OCI-LY3 (cell line): ENCODE results near the gene CLSTN1.

ENCODE experiments used
- H2AFZ ChIP-seq: fragments of 200-600, 300-600 bp; shearing (Covaris generic); 2 replicates; pipeline ENCODE4 v1.6.0; 2014; ENCODE audit warnings: antibody characterized with exemption, low read depth, low read length
- H3K27ac ChIP-seq: fragments of 200-600, 300-600 bp; sonication (generic); 2 replicates; pipeline ENCODE4 v1.5.1; 2014; ENCODE audit warnings: mild to moderate bottlenecking, low read length, moderate library complexity, mixed read lengths
- H3K27me3 ChIP-seq: fragments of 200-600, 300-600 bp; sonication (generic); 2 replicates; pipeline ENCODE4 v1.6.1; 2014; ENCODE audit warnings: low read depth, low read length, mixed read lengths
- H3K36me3 ChIP-seq: fragments of 200-600, 300-600 bp; sonication (generic); replicated peaks from 2 replicates; pipeline ENCODE3; 2014; ENCODE audit warnings: low read depth, low read length, mixed read lengths
- H3K4me1 ChIP-seq: fragments of 300-600, 200-600 bp; sonication (generic); 2 replicates; pipeline ENCODE4 v1.6.1; 2014; ENCODE audit warnings: low read length, mixed read lengths
- H3K4me2 ChIP-seq: fragments of 200-600, 300-600 bp; sonication (generic); 2 replicates; pipeline ENCODE4 v1.6.1; 2014; ENCODE audit warnings: low read length, mixed read lengths
- H3K4me3 ChIP-seq: fragments of 300-600, 200-600 bp; sonication (generic); 2 replicates; pipeline ENCODE4 v1.5.1; 2014; ENCODE audit warnings: antibody characterized with exemption, mild to moderate bottlenecking, low read length, moderate library complexity
- H3K79me2 ChIP-seq: fragments of 300-600, 200-600 bp; shearing (Covaris generic); 2 replicates; pipeline ENCODE4 v1.6.1; 2014; ENCODE audit warnings: mild to moderate bottlenecking, low read length, mixed read lengths
- H3K9ac ChIP-seq: fragments of 300-600, 200-600 bp; shearing (Covaris generic); 2 replicates; pipeline ENCODE4 v1.6.0; 2014; ENCODE audit warnings: mild to moderate bottlenecking, low read length, moderate library complexity
- H3K9me3 ChIP-seq: fragments of 200-600, 300-600 bp; shearing (Covaris generic); 2 replicates; pipeline ENCODE4 v1.6.1; 2014; ENCODE audit warnings: low read length, mixed read lengths; ENCODE audit not compliant: insufficient read depth
- H4K20me1 ChIP-seq: fragments of 200-600, 300-600 bp; sonication (generic); 2 replicates; pipeline ENCODE4 v1.6.1; 2016; ENCODE audit warnings: low read length, mixed read lengths; ENCODE audit not compliant: insufficient read depth
- CTCF ChIP-seq: fragments of 200-600, 300-600 bp; sonication (generic); IDR thresholded peaks from 2 replicates; pipeline ENCODE4 v1.5.1; 2014; ENCODE audit warnings: antibody characterized with exemption, low read length, low read depth
- EZH2phosphoT487 ChIP-seq: fragments of 200-600 bp; shearing (Covaris generic); IDR thresholded peaks from 2 replicates; pipeline ENCODE4 v1.6.1; 2018; ENCODE audit warnings: antibody characterized with exemption, mixed run types, low read depth

Gene CLSTN1

GRCh38 chr1:9689011-9689706, 134.6 kb downstream of the CLSTN1 start:
- peak overlapping the region; percentile 61 for H3K4me3 ChIP-seq
- peaks cover 98% of the 10 kb centered on the region for H3K79me2 ChIP-seq
- H3K4me1 ChIP-seq: peaks cover 26% of the 10 kb centered on the region
- no peak overlapping the region for H3K27ac ChIP-seq
- peaks cover 26% of the 10 kb centered on the region for H3K36me3 ChIP-seq
- H2AFZ ChIP-seq: no peak overlapping the region
- peaks cover 79% of the 10 kb centered on the region for H4K20me1 ChIP-seq
- no peak for TF ChIP-seq EZH2phosphoT487
- TF ChIP-seq CTCF: no peak
- no peaks in the 10 kb centered on the region for H3K9me3 ChIP-seq
- peak overlapping the region; percentile 77 for H3K4me2 ChIP-seq
- no peak overlapping the region for H3K9ac ChIP-seq
- no peaks in the 10 kb centered on the region for H3K27me3 ChIP-seq

GRCh38 chr1:9688599-9688998, 135.2 kb downstream of the CLSTN1 start:
- H3K27me3 ChIP-seq: no peaks in the 10 kb centered on the region
- H3K36me3 ChIP-seq: peaks cover 25% of the 10 kb centered on the region
- peaks cover 98% of the 10 kb centered on the region for H3K79me2 ChIP-seq
- no peak overlapping the region for H3K9ac ChIP-seq
- H3K9me3 ChIP-seq: no peaks in the 10 kb centered on the region
- H3K4me1 ChIP-seq: peaks cover 26% of the 10 kb centered on the region
- H3K4me3 ChIP-seq: peak overlapping the region; percentile 61
- H3K4me2 ChIP-seq: peak overlapping the region; percentile 77
- peaks cover 80% of the 10 kb centered on the region for H4K20me1 ChIP-seq
- TF ChIP-seq EZH2phosphoT487 (no peak), CTCF (no peak)
- no peak overlapping the region for H3K27ac ChIP-seq
- H2AFZ ChIP-seq: no peak overlapping the region

- Histone ChIP-seq H3K79me2 (peaks cover 98% of the 10 kb centered on the region), H3K9me3 (no peaks in the 10 kb centered on the region), H3K4me3 (peak overlapping the region; percentile 75), H3K4me1 (peaks cover 26% of the 10 kb centered on the region), H3K27ac (no peak overlapping the region), H3K36me3 (peaks cover 27% of the 10 kb centered on the region), H3K9ac (no peak overlapping the region), H3K4me2 (peak overlapping the region; percentile 77), H3K27me3 (no peaks in the 10 kb centered on the region), H2AFZ (no peak overlapping the region), H4K20me1 (peaks cover 83% of the 10 kb centered on the region)
- TF ChIP-seq EZH2phosphoT487 (no peak), CTCF (no peak)
These were observed 135.7 kb downstream of the CLSTN1 start for GRCh38 chr1:9687874-9688582.

GRCh38 chr1:9687120-9687873, 136.5 kb downstream of the CLSTN1 start:
- H3K9me3 ChIP-seq: no peaks in the 10 kb centered on the region
- peaks cover 26% of the 10 kb centered on the region for H3K4me1 ChIP-seq
- H3K27ac ChIP-seq: peak overlapping the region; percentile 37; the same call in 1 of the 2 replicates
- H3K27me3 ChIP-seq: no peaks in the 10 kb centered on the region
- H4K20me1 ChIP-seq: peaks cover 90% of the 10 kb centered on the region
- peaks cover 100% of the 10 kb centered on the region for H3K79me2 ChIP-seq
- peaks cover 27% of the 10 kb centered on the region for H3K36me3 ChIP-seq
- peak overlapping the region; percentile 75 for H3K4me3 ChIP-seq
- H2AFZ ChIP-seq: no peak overlapping the region
- peak overlapping the region; percentile 46; the same call in 1 of the 2 replicates for H3K9ac ChIP-seq
- TF ChIP-seq CTCF (no peak), EZH2phosphoT487 (no peak)
- H3K4me2 ChIP-seq: peak overlapping the region; percentile 77
